K562 (cell line): ENCODE measurements around the gene TMC4. TPM values are rescaled to one million over a fixed set of nuclear protein-coding genes. Genes with fewer than 3 reads are reported as not detected.

Experiments
- ARID2 ChIP-seq: fragments of 450-650 bp; IDR thresholded peaks from 2 replicates; pipeline ENCODE4 v1.6.1; 2017; ENCODE audit warnings: antibody characterized with exemption, mild to moderate bottlenecking
- CBFB ChIP-seq: sonication (generic); formaldehyde crosslinking; IDR thresholded peaks from 2 replicates; pipeline ENCODE4 v1.4.0; 2020; ENCODE audit warnings: mild to moderate bottlenecking, missing genetic modification reagents
- CHD7 ChIP-seq: fragments of 200-600 bp; sonication (generic); IDR thresholded peaks from one replicate; pipeline ENCODE4 v1.6.1; 2012; ENCODE audit warnings: mild to moderate bottlenecking, low read depth, low read length, inconsistent platforms
- DLX4 ChIP-seq: fragments of 250-450 bp; sonication (Bioruptor Pico); IDR thresholded peaks from 2 replicates; pipeline ENCODE4 v1.6.1; 2021; ENCODE audit warnings: mild to moderate bottlenecking
- DMBX1 ChIP-seq: fragments of 250-450 bp; sonication (Bioruptor Pico); IDR thresholded peaks from 2 replicates; pipeline ENCODE4 v1.8.0; 2022; ENCODE audit warnings: inconsistent platforms, mild to moderate bottlenecking, moderate library complexity, borderline replicate concordance
- EGR1 ChIP-seq: fragments of 450-650 bp; conservative IDR thresholded peaks from 2 replicates; pipeline ENCODE4 v1.6.1; 2017; ENCODE audit warnings: mild to moderate bottlenecking
- ELF1 ChIP-seq: fragments of 200-800 bp; sonication (Bioruptor generic); IDR thresholded peaks from 2 replicates; pipeline ENCODE4 v1.6.1; 2016; ENCODE audit warnings: missing genetic modification characterization, missing compliant biosample characterization
- JUNB ChIP-seq: fragments of 450-650 bp; formaldehyde crosslinking; conservative IDR thresholded peaks from 2 replicates; pipeline ENCODE4 v1.4.0; 2020; ENCODE audit warnings: mild to moderate bottlenecking
- MCM2 ChIP-seq: fragments of 450-650 bp; IDR thresholded peaks from 2 replicates; pipeline ENCODE4 v1.6.1; 2017; ENCODE audit warnings: low read depth, mild to moderate bottlenecking
- NBN ChIP-seq: fragments of 450-650 bp; IDR thresholded peaks from 2 replicates; pipeline ENCODE4 v1.6.1; 2016; ENCODE audit warnings: low read depth, mild to moderate bottlenecking
- NCOA2 ChIP-seq, 2 experiments: fragments of 450-650 bp; IDR thresholded peaks; 2 replicates each; pipeline ENCODE4 v1.6.1; 2018; ENCODE audit warnings: mild to moderate bottlenecking in 2 of 2, moderate library complexity in 1 of 2; ENCODE audit not compliant: partially characterized antibody in 2 of 2
- PCBP1 ChIP-seq: fragments of 200-400 bp; formaldehyde crosslinking; IDR thresholded peaks from 2 replicates; pipeline ENCODE4 v1.6.1; 2018; ENCODE audit warnings: mild to moderate bottlenecking, low read depth, low read length; ENCODE audit not compliant: poor library complexity, severe bottlenecking
- RBM22 ChIP-seq: fragments of 200-400 bp; formaldehyde crosslinking; IDR thresholded peaks from 2 replicates; pipeline ENCODE4 v1.6.1; 2018; ENCODE audit warnings: low read length, low read depth; ENCODE audit not compliant: poor library complexity, severe bottlenecking
- RBM39 ChIP-seq: fragments of 200-400 bp; formaldehyde crosslinking; optimal IDR thresholded peaks from 2 replicates; pipeline ENCODE3; 2018; ENCODE audit warnings: low read depth, low read length
- SMC3 ChIP-seq: conservative IDR thresholded peaks from 2 replicates; pipeline ENCODE4 v1.6.1; 2011; ENCODE audit warnings: low read depth, low read length, improper control_type of control experiment; ENCODE audit not compliant: insufficient read depth
- ZFP1 ChIP-seq: fragments of 450-650 bp; formaldehyde crosslinking; IDR thresholded peaks from 2 replicates; pipeline ENCODE4 v1.4.0; 2020; ENCODE audit warnings: mild to moderate bottlenecking, mixed read lengths
- ZNF212 ChIP-seq: fragments of 450-650 bp; formaldehyde crosslinking; IDR thresholded peaks from 2 replicates; pipeline ENCODE4 v1.4.0; 2020; ENCODE audit warnings: mild to moderate bottlenecking
- ZNF586 ChIP-seq: fragments of 450-650 bp; formaldehyde crosslinking; conservative IDR thresholded peaks from 2 replicates; pipeline ENCODE4 v1.4.0; 2020; ENCODE audit warnings: mild to moderate bottlenecking, moderate library complexity
- ZSCAN29 ChIP-seq: fragments of 450-650 bp; IDR thresholded peaks from 2 replicates; pipeline ENCODE4 v1.6.1; 2017
- polyA plus RNA-seq, 8 experiments: library from polyadenylated mRNA; depleted of rRNA in 4 of 8; stranded (reverse) in 5 of 8; unstranded in 3 of 8; fragments of >200 nt; fragmentation: Nextera tagmentation in 2 of 8; fragmentation: Illumina TruSeq in 1 of 8; extraction: Ambion mirVana in 2 of 8; extraction: Trizol in 1 of 8; gene quantifications; 2 replicates each; pipeline versions ENCODE4 v1.2.1 to v1.2.3, GENCODE V29; 2011 to 2014; ENCODE audit warnings: inconsistent platforms in 1 of 8, missing spikeins in 1 of 8
- total RNA-seq, 7 experiments: library from RNA; depleted of rRNA in 6 of 7; stranded (reverse); fragments of >200 nt in 6 of 7; fragmentation: Illumina TruSeq in 2 of 7; extraction: Trizol in 2 of 7; gene quantifications; 2 replicates each; pipeline versions ENCODE4 v1.2.1 to v1.2.3, GENCODE V29; 2011 to 2021; ENCODE audit warnings: low replicate concordance in 1 of 7

Gene TMC4
- total and polyA plus RNA-seq, 9 of the 15 experiments (the other 6 are each of a cell fraction or from before 2014, with no cell fraction given) = 0.12 to 0.79 (median 0.36) TPM; not detected in 2

- no peak for TF ChIP-seq CHD7
- no peak for TF ChIP-seq NBN
- TF ChIP-seq JUNB (CRISPR knock-in tag) = no peak
- TF ChIP-seq DLX4 (CRISPR knock-in tag) = no peak
- TF ChIP-seq ZFP1 (CRISPR knock-in tag) = no peak
- TF ChIP-seq ZSCAN29 = no peak
- no peak for TF ChIP-seq ELF1 (tag)
- TF ChIP-seq ZNF586 = no peak
- TF ChIP-seq ARID2 = no peak
- TF ChIP-seq PCBP1 = peak; percentile 88
- TF ChIP-seq RBM39 = peak; percentile 69
- no peak for TF ChIP-seq CBFB (CRISPR knock-in tag)
- no peak for TF ChIP-seq EGR1
- no peak for TF ChIP-seq SMC3
- no peak for TF ChIP-seq ZNF212 (CRISPR knock-in tag)
- TF ChIP-seq MCM2 = no peak
- TF ChIP-seq RBM22 = peak; percentile 82
- no peak for TF ChIP-seq DMBX1
- TF ChIP-seq NCOA2 (IDR thresholded peaks at IDR 0.05; ENCODE audit: partially characterized antibody in 2 of 2) = no peak
These were observed 39.5 kb downstream of the TMC4 start (continued) for GRCh38 chr19:54133312-54133956.
